ENCODE data around the gene PLA2G2A. TPM values are rescaled to one million over a fixed set of nuclear protein-coding genes. Genes with fewer than 3 reads are reported as not detected.

Gene PLA2G2A
- total and polyA plus RNA-seq, 2 of the 8 experiments (the other 6 are each of a cell fraction or from before 2014, with no cell fraction given), result 0.69 to 3.7 TPM

DNA sequence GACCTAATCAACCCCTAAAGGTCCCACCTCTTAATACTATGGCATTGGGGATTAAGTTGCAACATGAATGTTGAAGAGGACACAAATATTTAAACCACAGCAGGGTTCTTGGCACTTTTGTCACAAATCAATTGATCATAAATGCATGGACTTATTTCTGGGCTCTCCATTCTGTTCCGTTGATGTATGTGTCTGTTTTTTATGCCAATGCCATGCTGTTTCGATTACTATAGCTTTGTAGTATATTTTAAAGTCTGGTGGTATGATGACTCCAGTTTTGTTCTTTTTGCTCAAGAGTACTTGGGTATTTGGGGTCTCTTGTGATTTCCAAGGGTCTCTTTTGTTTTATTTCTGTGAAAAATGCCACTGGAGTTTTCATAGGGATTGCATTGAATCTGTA, 34.7 kb upstream of the PLA2G2A start:
- CTCF ChIA-PET (ENCODE audit: partially characterized antibody), result no interaction called here
- no peak overlapping the region for H2AFZ ChIP-seq (ENCODE audit: low read length)

More for the DNA sequence above, 34.7 kb upstream of the PLA2G2A start:
- Histone ChIP-seq H3K4me1 (replicated peaks in 1 of 4; ENCODE audit: control insufficient read depth in 3 of 4, insufficient read depth in 4 of 4, low read length in 3 of 4) (no peaks in the 10 kb centered on the region), H3K23ac (ENCODE audit: insufficient read length) (no peak overlapping the region), H4K20me1 (replicated peaks in 1 of 2; ENCODE audit: control insufficient read depth in 1 of 2, insufficient read depth in 2 of 2, low read length in 2 of 2) (no peaks in the 10 kb centered on the region), H4K91ac (replicated peaks; ENCODE audit: insufficient read length, low read length) (no peak overlapping the region), H3K79me1 (ENCODE audit: low read depth, low read length) (no peaks in the 10 kb centered on the region), H2AK5ac (ENCODE audit: low read depth, low read length) (no peak overlapping the region), H2BK12ac (ENCODE audit: low read depth, low read length) (no peak overlapping the region), H2BK15ac (ENCODE audit: low read length) (no peak overlapping the region), H4K5ac (ENCODE audit: insufficient read length, low read depth, low read length) (no peak overlapping the region), H3K14ac (ENCODE audit: insufficient read length) (no peak overlapping the region), H3K9ac (replicated peaks in 1 of 4; ENCODE audit: extremely low read depth in 1 of 4, low read depth in 3 of 4, low read length in 3 of 4) (no peak overlapping the region), H2BK120ac (replicated peaks; ENCODE audit: low read depth, low read length) (no peak overlapping the region), H3K23me2 (ENCODE audit: low read depth, low read length) (no peaks in the 10 kb centered on the region), H3K36me3 (ENCODE audit: control insufficient read depth in 2 of 4, insufficient read depth in 4 of 4, low read length in 3 of 4) (no peaks in the 10 kb centered on the region), H2BK20ac (ENCODE audit: low read length) (no peak overlapping the region), H2BK5ac (ENCODE audit: low read depth, low read length) (no peak overlapping the region), H3K79me2 (ENCODE audit: control insufficient read depth in 1 of 2, insufficient read depth in 2 of 2, low read length in 2 of 2) (no peaks in the 10 kb centered on the region), H3K18ac (ENCODE audit: extremely low read depth, low read length) (no peak overlapping the region), H3K27me3 (replicated peaks in 1 of 4; ENCODE audit: control insufficient read depth in 3 of 4, extremely low read depth in 1 of 4, insufficient read depth in 3 of 4, low read length in 3 of 4) (no peaks in the 10 kb centered on the region), H3K9me3 (ENCODE audit: insufficient read depth in 2 of 2, low read depth in 1 of 2, low read length in 1 of 2) (peaks cover 5 to 9% of the 10 kb centered on the region in 2 experiments; a peak in 2 of 4 replicates), H4K8ac (ENCODE audit: extremely low read depth, insufficient read depth, low read length) (no peak overlapping the region), H3K4me3 (ENCODE audit: extremely low read depth in 1 of 4, insufficient read depth in 2 of 4, low read depth in 3 of 4, low read length in 4 of 4) (no peak overlapping the region), H3K56ac (replicated peaks; ENCODE audit: insufficient read length, low read depth, low read length) (no peak overlapping the region), H3K4ac (replicated peaks; ENCODE audit: insufficient read length, low read depth, low read length) (no peak overlapping the region), H3K27ac (ENCODE audit: low read depth, low read length) (no peak overlapping the region), H3K4me2 (ENCODE audit: insufficient read depth in 1 of 2, low read depth in 2 of 2, low read length in 2 of 2) (no peak overlapping the region)
- no peak for DNase-seq (ENCODE audit: low read depth in 1 of 2, low spot score in 2 of 2)
- 90% methylated on average over 2 of the region's 2 CpGs; no CpG with 5 or more reads in 1 of the 2 experiments for WGBS, 2 experiments (ENCODE audit: extremely low coverage in 1 of 2, insufficient coverage in 1 of 2, insufficient read length in 1 of 2, insufficient replicate concordance in 2 of 2, low coverage in 1 of 2, low lambda C conversion rate in 2 of 2, missing lambda C conversion rate in 1 of 2)
- POLR2A ChIA-PET (ENCODE audit: partially characterized antibody), result interaction anchor here (0.6 kb wide), 1 partner anchor 141 kb away, joined by 3 read pairs; no protein-coding TSS in a partner anchor
- no peak for FAIRE-seq
- no peak for TF ChIP-seq HDAC2 (IDR thresholded peaks at IDR 0.05; ENCODE audit: borderline replicate concordance in 1 of 2, low read depth in 2 of 2, low read length in 2 of 2)
- TF ChIP-seq KDM1A (IDR thresholded peaks at IDR 0.05; ENCODE audit: borderline replicate concordance, low read length), result 0 out of 2 replicates have a peak, but pooled peaks have one; percentile 16
